ENCODE results near the gene RSPRY1.

DNA sequence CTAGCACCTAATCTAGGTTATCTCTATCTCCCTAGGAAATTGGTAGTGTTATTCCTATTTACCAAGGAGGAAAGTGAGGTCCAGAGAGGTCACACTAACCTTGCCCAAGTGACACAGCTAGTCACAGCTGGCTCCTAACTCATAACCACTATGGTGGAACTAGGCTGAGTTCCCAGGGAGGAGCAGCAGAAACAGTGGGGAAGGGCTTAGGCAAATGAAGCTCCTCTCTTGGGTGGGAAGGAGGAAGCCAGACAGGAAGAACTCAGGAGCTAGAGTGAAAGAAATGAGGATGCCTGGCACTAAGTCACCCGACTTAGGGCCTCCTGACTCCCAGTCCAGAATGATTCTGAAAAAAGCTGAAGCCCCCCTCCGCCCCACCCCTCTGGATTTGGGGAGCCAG lies 34.8 kb upstream of the RSPRY1 start:
- TF ChIP-seq, protein P1, sequence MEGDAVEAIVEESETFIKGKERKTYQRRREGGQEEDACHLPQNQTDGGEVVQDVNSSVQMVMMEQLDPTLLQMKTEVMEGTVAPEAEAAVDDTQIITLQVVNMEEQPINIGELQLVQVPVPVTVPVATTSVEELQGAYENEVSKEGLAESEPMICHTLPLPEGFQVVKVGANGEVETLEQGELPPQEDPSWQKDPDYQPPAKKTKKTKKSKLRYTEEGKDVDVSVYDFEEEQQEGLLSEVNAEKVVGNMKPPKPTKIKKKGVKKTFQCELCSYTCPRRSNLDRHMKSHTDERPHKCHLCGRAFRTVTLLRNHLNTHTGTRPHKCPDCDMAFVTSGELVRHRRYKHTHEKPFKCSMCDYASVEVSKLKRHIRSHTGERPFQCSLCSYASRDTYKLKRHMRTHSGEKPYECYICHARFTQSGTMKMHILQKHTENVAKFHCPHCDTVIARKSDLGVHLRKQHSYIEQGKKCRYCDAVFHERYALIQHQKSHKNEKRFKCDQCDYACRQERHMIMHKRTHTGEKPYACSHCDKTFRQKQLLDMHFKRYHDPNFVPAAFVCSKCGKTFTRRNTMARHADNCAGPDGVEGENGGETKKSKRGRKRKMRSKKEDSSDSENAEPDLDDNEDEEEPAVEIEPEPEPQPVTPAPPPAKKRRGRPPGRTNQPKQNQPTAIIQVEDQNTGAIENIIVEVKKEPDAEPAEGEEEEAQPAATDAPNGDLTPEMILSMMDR (IDR thresholded peaks at IDR 0.05), result no peak
- TF ChIP-seq POLR2A (IDR thresholded peaks at IDR 0.05; ENCODE audit: low read depth) (no peak), POLR2AphosphoS5 (IDR thresholded peaks at IDR 0.05) (no peak)

Measured in esophagus muscularis mucosa (tissue), 3 donors.